K562 (cell line): ENCODE measurements around the gene GPATCH4. TPM values are rescaled to one million over a fixed set of nuclear protein-coding genes. Genes with fewer than 3 reads are reported as not detected.

Experiments
- CREM ChIP-seq: IDR thresholded peaks from 2 replicates; pipeline ENCODE4 v1.6.1; 2014; ENCODE audit warnings: antibody characterized with exemption, low read depth
- CTBP1 ChIP-seq: fragments of 450-650 bp; IDR thresholded peaks from 2 replicates; pipeline ENCODE4 v1.6.1; 2016; ENCODE audit warnings: borderline replicate concordance
- FOXP1 ChIP-seq: sonication (generic); formaldehyde crosslinking; IDR thresholded peaks from 2 replicates; pipeline ENCODE4 v1.8.0; 2022; ENCODE audit warnings: mild to moderate bottlenecking, missing genetic modification reagents
- FUS ChIP-seq: fragments of 200-400 bp; formaldehyde crosslinking; optimal IDR thresholded peaks from 2 replicates; pipeline ENCODE3; 2017; ENCODE audit warnings: low read depth, low read length
- HSF4 ChIP-seq: fragments of 250-450 bp; sonication (Bioruptor Pico); IDR thresholded peaks from 2 replicates; pipeline ENCODE4 v2.1.2; 2022; ENCODE audit warnings: mild to moderate bottlenecking, moderate library complexity, borderline replicate concordance
- MTA2 ChIP-seq: fragments of 450-650 bp; IDR thresholded peaks from 2 replicates; pipeline ENCODE4 v1.6.1; 2016; ENCODE audit warnings: low read depth
- RB1 ChIP-seq: fragments of 450-650 bp; IDR thresholded peaks from 2 replicates; pipeline ENCODE4 v1.6.1; 2017; ENCODE audit warnings: low read depth, mild to moderate bottlenecking
- REST ChIP-seq, 2 experiments: fragments of 450-650 bp; formaldehyde crosslinking in 1 of 2; IDR thresholded peaks; 2 replicates each; pipeline versions ENCODE4 v1.4.0 to v1.6.1; 2014 to 2020; ENCODE audit warnings: mild to moderate bottlenecking in 2 of 2, borderline replicate concordance in 1 of 2, low read depth in 1 of 2
- SMC3 ChIP-seq: conservative IDR thresholded peaks from 2 replicates; pipeline ENCODE4 v1.6.1; 2011; ENCODE audit warnings: low read depth, low read length, improper control_type of control experiment; ENCODE audit not compliant: insufficient read depth
- ZNF212 ChIP-seq: fragments of 450-650 bp; formaldehyde crosslinking; IDR thresholded peaks from 2 replicates; pipeline ENCODE4 v1.4.0; 2020; ENCODE audit warnings: mild to moderate bottlenecking
- ZNF263 ChIP-seq: sonication (generic); formaldehyde crosslinking; IDR thresholded peaks from 2 replicates; pipeline ENCODE4 v1.8.0; 2022; ENCODE audit warnings: mild to moderate bottlenecking, missing genetic modification reagents, borderline replicate concordance
- polyA plus RNA-seq, 8 experiments: library from polyadenylated mRNA; depleted of rRNA in 4 of 8; stranded (reverse) in 5 of 8; unstranded in 3 of 8; fragments of >200 nt; fragmentation: Nextera tagmentation in 2 of 8; fragmentation: Illumina TruSeq in 1 of 8; extraction: Ambion mirVana in 2 of 8; extraction: Trizol in 1 of 8; gene quantifications; 2 replicates each; pipeline versions ENCODE4 v1.2.1 to v1.2.3, GENCODE V29; 2011 to 2014; ENCODE audit warnings: inconsistent platforms in 1 of 8, missing spikeins in 1 of 8
- total RNA-seq, 7 experiments: library from RNA; depleted of rRNA in 6 of 7; stranded (reverse); fragments of >200 nt in 6 of 7; fragmentation: Illumina TruSeq in 2 of 7; extraction: Trizol in 2 of 7; gene quantifications; 2 replicates each; pipeline versions ENCODE4 v1.2.1 to v1.2.3, GENCODE V29; 2011 to 2021; ENCODE audit warnings: low replicate concordance in 1 of 7
- TF ChIP-seq, protein P1 (sequence below): fragments of 200-800 bp; sonication (Bioruptor generic); IDR thresholded peaks from 2 replicates; pipeline ENCODE4 v1.6.1; 2016; ENCODE audit warnings: missing genetic modification characterization, missing compliant biosample characterization

GPATCH4 gene
- total and polyA plus RNA-seq, 9 of the 15 experiments (the other 6 are each of a cell fraction or from before 2014, with no cell fraction given) = 43.7 to 105 (median 76.5) TPM

- TF ChIP-seq REST (IDR thresholded peaks at IDR 0.05; ENCODE audit: borderline replicate concordance) = peak; percentile 15; the same call in 1 of the 2 replicates
- TF ChIP-seq REST (CRISPR knock-in tag; IDR thresholded peaks at IDR 0.05; ENCODE audit: low read depth) = no peak
- no peak for TF ChIP-seq MTA2
- TF ChIP-seq, protein P1, sequence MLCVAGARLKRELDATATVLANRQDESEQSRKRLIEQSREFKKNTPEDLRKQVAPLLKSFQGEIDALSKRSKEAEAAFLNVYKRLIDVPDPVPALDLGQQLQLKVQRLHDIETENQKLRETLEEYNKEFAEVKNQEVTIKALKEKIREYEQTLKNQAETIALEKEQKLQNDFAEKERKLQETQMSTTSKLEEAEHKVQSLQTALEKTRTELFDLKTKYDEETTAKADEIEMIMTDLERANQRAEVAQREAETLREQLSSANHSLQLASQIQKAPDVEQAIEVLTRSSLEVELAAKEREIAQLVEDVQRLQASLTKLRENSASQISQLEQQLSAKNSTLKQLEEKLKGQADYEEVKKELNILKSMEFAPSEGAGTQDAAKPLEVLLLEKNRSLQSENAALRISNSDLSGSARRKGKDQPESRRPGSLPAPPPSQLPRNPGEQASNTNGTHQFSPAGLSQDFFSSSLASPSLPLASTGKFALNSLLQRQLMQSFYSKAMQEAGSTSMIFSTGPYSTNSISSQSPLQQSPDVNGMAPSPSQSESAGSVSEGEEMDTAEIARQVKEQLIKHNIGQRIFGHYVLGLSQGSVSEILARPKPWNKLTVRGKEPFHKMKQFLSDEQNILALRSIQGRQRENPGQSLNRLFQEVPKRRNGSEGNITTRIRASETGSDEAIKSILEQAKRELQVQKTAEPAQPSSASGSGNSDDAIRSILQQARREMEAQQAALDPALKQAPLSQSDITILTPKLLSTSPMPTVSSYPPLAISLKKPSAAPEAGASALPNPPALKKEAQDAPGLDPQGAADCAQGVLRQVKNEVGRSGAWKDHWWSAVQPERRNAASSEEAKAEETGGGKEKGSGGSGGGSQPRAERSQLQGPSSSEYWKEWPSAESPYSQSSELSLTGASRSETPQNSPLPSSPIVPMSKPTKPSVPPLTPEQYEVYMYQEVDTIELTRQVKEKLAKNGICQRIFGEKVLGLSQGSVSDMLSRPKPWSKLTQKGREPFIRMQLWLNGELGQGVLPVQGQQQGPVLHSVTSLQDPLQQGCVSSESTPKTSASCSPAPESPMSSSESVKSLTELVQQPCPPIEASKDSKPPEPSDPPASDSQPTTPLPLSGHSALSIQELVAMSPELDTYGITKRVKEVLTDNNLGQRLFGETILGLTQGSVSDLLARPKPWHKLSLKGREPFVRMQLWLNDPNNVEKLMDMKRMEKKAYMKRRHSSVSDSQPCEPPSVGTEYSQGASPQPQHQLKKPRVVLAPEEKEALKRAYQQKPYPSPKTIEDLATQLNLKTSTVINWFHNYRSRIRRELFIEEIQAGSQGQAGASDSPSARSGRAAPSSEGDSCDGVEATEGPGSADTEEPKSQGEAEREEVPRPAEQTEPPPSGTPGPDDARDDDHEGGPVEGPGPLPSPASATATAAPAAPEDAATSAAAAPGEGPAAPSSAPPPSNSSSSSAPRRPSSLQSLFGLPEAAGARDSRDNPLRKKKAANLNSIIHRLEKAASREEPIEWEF (CRISPR knock-in tag) = no peak
- TF ChIP-seq CTBP1 = 0 out of 2 replicates have a peak, but pooled peaks have one; percentile 27
- peak; percentile 64 for TF ChIP-seq SMC3
- TF ChIP-seq FUS = no peak
- no peak for TF ChIP-seq ZNF212
- no peak for TF ChIP-seq FOXP1 (CRISPR knock-in tag)
- no peak for TF ChIP-seq ZNF263 (CRISPR knock-in tag)
- TF ChIP-seq HSF4 (CRISPR knock-in tag) = no peak
- TF ChIP-seq CREM = no peak
- 0 out of 2 replicates have a peak, but pooled peaks have one; percentile 17 for TF ChIP-seq RB1
- TF ChIP-seq, all 486 proteins: peak for 7
Observed at GRCh38 chr1:156618853-156619581, 17.7 kb upstream of the GPATCH4 start, which contains the start of gene HAPLN2 (continued).
